Nephron (organoid): ENCODE results near the gene PEAK1.

Experiments
- H3K27ac Mint-ChIP-seq, 3 experiments: 2 replicates each; pipeline ENCODE4 v1.8.0; 2020; ENCODE audit warnings: mixed read lengths in 3 of 3, mild to moderate bottlenecking in 2 of 3, moderate library complexity in 1 of 3
- H3K27me3 Mint-ChIP-seq: 2 replicates; pipeline ENCODE4 v1.8.0; 2021; ENCODE audit warnings: low read depth, mild to moderate bottlenecking, moderate library complexity, mixed read lengths
- H3K36me3 Mint-ChIP-seq: 2 replicates; pipeline ENCODE4 v1.8.0; 2020; ENCODE audit warnings: low read depth, mixed read lengths
- H3K4me1 Mint-ChIP-seq: 2 replicates; pipeline ENCODE4 v1.8.0; 2020; ENCODE audit warnings: mixed read lengths
- H3K4me3 Mint-ChIP-seq, 3 experiments: 2 replicates each; pipeline ENCODE4 v1.8.0; 2020; ENCODE audit warnings: mild to moderate bottlenecking in 3 of 3, mixed read lengths in 3 of 3, moderate library complexity in 2 of 3
- H3K9me3 Mint-ChIP-seq: 2 replicates; pipeline ENCODE4 v1.8.0; 2020; ENCODE audit warnings: mixed read lengths
- CTCF ChIP-seq, 3 experiments: fragments of 200-600 bp; sonication (generic); IDR thresholded peaks; one replicate each; pipeline ENCODE4 v1.5.0; 2021; ENCODE audit warnings: antibody characterized with exemption in 3 of 3; ENCODE audit not compliant: unreplicated experiment in 3 of 3

Gene PEAK1

GRCh38 chr15:77064063-77064462 lies 355.8 kb downstream of the PEAK1 start:
- Mint-ChIP-seq H3K4me3 (peak overlapping the region in 2 of 3 experiments; percentile 27 to 48), H3K27me3 (no peaks in the 10 kb centered on the region), H3K36me3 (peaks cover 14% of the 10 kb centered on the region), H3K4me1 (peaks cover 89% of the 10 kb centered on the region), H3K27ac (peak overlapping the region; percentile 37 to 91 (median 48)), H3K9me3 (no peaks in the 10 kb centered on the region)
- no peak for TF ChIP-seq CTCF (IDR thresholded peaks at IDR 0.05; ENCODE audit: unreplicated experiment in 3 of 3)

GRCh38 chr15:77063249-77063648 lies 356.7 kb downstream of the PEAK1 start:
- H3K4me1 Mint-ChIP-seq: peaks cover 89% of the 10 kb centered on the region
- peaks cover 9% of the 10 kb centered on the region for H3K36me3 Mint-ChIP-seq
- H3K27ac Mint-ChIP-seq: peak overlapping the region in 1 of 3 experiments; percentile 91

GRCh38 chr15:77060546-77060945 lies 359.4 kb downstream of the PEAK1 start:
- Mint-ChIP-seq H3K27ac (peak overlapping the region; percentile 74 to 91 (median 83)), H3K27me3 (no peaks in the 10 kb centered on the region), H3K36me3 (no peaks in the 10 kb centered on the region), H3K4me1 (peaks cover 87% of the 10 kb centered on the region), H3K9me3 (no peaks in the 10 kb centered on the region), H3K4me3 (peak overlapping the region; percentile 8 to 56 (median 32))
- no peak for TF ChIP-seq CTCF (IDR thresholded peaks at IDR 0.05; ENCODE audit: unreplicated experiment in 3 of 3)

More at GRCh38 chr15:77063249-77063648, 356.7 kb downstream of the PEAK1 start:
- TF ChIP-seq CTCF (IDR thresholded peaks at IDR 0.05; ENCODE audit: unreplicated experiment in 3 of 3): no peak
- Mint-ChIP-seq H3K9me3 (no peaks in the 10 kb centered on the region), H3K4me3 (no peak overlapping the region), H3K27me3 (no peaks in the 10 kb centered on the region)

- TF ChIP-seq CTCF (IDR thresholded peaks at IDR 0.05; ENCODE audit: unreplicated experiment in 3 of 3): no peak
- Mint-ChIP-seq H3K27ac (peak overlapping the region; percentile 74 to 91 (median 83)), H3K4me3 (peak overlapping the region; percentile 21 to 59 (median 54)), H3K4me1 (peaks cover 88% of the 10 kb centered on the region), H3K27me3 (no peaks in the 10 kb centered on the region), H3K9me3 (no peaks in the 10 kb centered on the region), H3K36me3 (no peaks in the 10 kb centered on the region)
These were observed 360.0 kb downstream of the PEAK1 start for GRCh38 chr15:77059786-77060361.

- Mint-ChIP-seq H3K27ac (peak overlapping the region in 1 of 3 experiments; percentile 36), H3K4me1 (peaks cover 86% of the 10 kb centered on the region), H3K36me3 (peaks cover 10% of the 10 kb centered on the region), H3K4me3 (no peak overlapping the region), H3K9me3 (no peaks in the 10 kb centered on the region), H3K27me3 (no peaks in the 10 kb centered on the region)
- TF ChIP-seq CTCF (IDR thresholded peaks at IDR 0.05; ENCODE audit: unreplicated experiment in 3 of 3): no peak
These were observed 361.4 kb downstream of the PEAK1 start for GRCh38 chr15:77058468-77058867.

- Mint-ChIP-seq H3K27ac (peak overlapping the region in 2 of 3 experiments; percentile 12 to 36), H3K9me3 (no peaks in the 10 kb centered on the region)
- TF ChIP-seq CTCF (IDR thresholded peaks at IDR 0.05; ENCODE audit: unreplicated experiment in 3 of 3): no peak
These were observed 362.2 kb downstream of the PEAK1 start for GRCh38 chr15:77057685-77058084.

More at GRCh38 chr15:77057685-77058084, 362.2 kb downstream of the PEAK1 start:
- no peak overlapping the region for H3K4me3 Mint-ChIP-seq
- H3K4me1 Mint-ChIP-seq: peaks cover 78% of the 10 kb centered on the region
- peaks cover 14% of the 10 kb centered on the region for H3K36me3 Mint-ChIP-seq
- H3K27me3 Mint-ChIP-seq: no peaks in the 10 kb centered on the region
